COLO668 (cell line): ENCODE results near the gene CLEC16A.
A peak's percentile ranks its signal among the peaks of the same experiment; 100 is the strongest.

Experiments used
- DNase-seq: peaks from one replicate; lab custom pipeline; 2025; ENCODE audit not compliant: unreplicated experiment; lab: John Stamatoyannopoulos, UW

Gene CLEC16A

DNA sequence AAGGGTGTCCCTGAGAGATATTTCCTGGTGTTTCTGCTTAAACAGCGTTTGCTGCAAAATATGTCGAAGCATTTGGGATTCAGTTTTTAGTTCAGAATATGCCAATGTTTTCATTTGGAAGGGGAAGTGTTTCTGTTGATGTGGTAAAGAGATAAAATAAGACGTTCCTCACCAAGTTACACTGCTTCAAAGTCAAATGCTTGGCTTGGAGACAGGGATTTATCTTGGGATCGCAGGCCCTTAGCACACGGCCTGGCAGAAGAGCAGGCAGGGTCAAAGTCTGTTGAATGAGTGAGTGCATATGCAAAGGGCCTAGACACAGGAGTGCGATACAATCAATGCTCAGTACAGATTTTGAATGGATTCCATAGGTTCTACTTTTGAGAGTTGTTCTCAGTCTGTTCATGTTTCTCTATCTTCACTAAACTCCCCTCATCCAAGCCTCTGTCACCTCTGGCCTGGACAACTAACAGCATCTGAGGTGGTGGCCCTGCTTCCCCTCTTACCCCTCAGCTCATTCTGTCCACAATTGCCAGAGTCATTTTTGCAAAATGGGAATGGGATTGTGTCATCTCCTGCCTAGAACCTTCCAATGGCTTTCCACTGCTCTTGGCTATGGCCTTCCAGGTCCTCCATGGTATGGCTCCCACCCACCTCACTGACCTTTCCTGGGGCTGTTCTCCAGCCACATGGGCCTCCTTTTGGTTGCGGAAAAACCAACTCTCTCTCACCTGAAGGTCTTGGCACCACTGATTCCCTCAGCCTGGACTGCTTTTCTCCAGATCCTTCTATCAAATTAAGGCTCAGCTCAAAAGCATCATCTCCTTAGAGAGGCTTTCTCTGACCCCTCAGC, 5.3 kb upstream of the CLEC16A start:
- no peak for DNase-seq

- DNase-seq, result no peak
These were observed 4.6 kb upstream of the CLEC16A start for GRCh38 chr16:10939649-10940234.

DNA sequence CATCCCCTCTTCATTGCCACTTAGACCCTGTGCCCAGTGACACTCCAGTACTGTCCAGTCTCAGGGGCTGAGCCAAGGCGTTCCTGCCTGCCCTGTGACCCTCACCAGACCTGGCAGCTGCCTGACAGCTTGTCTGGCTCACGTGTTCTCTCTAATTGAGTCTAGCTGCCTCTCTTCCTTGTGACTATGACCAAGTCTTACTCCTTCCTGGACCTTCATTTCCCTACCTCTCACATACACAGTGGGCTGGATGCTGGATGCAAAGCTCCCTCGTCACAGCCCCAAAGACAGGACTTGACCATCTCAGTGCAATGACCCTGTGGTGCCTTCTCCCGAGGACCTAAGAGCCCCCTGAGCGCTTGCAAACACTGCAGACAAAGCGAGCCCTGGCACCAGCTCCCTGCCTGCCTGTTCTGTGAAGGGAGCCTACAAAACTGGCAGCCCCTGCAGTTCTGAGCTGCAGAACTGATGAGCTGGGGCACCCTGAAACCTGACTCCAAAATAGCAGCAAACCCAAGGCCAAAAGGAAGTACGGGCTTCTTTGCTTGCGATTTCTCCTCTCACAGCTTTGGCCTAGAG, 3.8 kb upstream of the CLEC16A start:
- DNase-seq, result peak; percentile 5

- peak; percentile 11 for DNase-seq
These were observed 3.0 kb upstream of the CLEC16A start for GRCh38 chr16:10941127-10941933.

DNA sequence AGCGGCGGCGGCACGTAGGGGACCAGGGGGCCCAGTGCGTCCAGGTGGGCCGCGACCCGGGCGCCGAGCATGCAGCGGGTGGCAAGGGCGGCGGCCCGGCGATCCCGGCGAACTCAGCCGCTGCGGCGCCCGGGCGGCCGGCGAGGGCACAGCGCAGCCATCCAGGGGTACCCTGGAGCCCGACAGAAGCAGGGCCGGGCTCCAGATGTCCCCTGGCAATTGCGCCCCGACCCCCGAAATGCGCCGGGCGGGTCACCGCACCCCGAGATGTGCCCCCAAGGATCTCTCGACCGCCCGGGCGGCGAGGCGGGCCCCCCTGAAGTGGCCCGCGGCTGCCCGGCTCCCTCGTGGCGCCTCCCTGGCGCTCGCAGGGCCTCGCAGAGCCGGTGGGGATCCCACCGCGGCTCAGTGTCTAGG, 2.4 kb upstream of the CLEC16A start:
- peak; percentile 30 for DNase-seq

DNA sequence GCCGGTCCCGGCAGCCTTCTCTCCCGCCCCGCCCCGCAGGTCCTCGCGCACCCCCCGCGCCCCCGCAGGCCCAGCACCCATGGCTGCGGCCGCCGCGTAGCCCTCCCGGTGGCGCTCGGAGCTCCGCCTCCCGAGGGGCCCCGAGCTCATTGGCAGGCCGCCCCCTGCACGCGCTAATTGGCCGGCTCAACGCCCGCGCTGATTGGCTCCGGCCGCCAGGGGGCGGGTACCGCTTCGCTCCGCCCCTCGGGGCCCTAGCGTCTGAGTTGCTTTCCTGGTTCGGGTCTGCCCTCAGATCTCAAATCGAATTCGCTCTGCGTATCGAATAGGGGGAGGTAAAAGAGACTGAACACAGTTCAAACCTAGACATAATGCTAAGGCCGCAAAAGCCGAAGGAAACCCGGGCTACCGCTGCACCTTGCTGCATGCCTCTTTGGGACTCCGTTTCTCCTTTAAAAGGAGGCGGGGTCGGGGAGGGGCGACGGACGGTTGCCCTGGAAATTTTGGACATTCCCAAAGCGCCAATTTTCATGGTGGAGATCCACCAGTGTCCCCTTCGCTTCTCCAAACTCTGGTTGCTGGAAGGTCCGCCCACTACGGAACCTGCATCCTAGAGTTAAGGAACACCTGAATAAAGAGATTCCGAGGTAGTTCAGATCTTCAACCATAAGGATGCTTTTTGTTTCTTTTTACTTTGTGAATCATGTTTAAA, 1.9 kb upstream of the CLEC16A start, which contains the start of gene DEXI:
TSS of gene DEXI (minus strand) at position 117 of the 712 bp plus-strand sequence. CDS start 463 bp downstream, outside the sequence.
- peak; percentile 94 for DNase-seq

- no peak for DNase-seq
These were observed 1.4 kb upstream of the CLEC16A start for GRCh38 chr16:10943064-10943353.

GRCh38 chr16:10945065-10945787, 862 bp downstream of the CLEC16A start:
- DNase-seq, result no peak

DNA sequence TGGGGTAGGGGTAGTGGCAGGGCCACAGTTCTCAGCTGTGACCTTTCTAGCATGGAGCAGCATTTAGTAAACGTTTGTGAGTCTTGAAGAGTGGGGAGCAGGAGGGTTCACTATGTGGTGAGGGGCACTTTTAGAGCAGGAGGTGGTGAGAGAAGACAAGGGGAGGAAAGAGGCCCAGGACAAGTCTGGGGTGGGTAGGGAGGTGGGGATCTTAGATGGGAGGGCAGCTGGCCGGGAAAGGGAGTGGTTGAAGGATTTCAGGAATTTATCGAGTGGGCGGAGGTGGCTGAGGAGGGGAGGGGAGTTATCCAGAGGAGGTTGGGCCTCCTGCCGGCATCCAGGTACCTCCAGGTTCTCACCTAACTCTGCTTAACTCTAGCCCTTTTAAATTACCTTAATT, 1.9 kb downstream of the CLEC16A start:
- no peak for DNase-seq

DNA sequence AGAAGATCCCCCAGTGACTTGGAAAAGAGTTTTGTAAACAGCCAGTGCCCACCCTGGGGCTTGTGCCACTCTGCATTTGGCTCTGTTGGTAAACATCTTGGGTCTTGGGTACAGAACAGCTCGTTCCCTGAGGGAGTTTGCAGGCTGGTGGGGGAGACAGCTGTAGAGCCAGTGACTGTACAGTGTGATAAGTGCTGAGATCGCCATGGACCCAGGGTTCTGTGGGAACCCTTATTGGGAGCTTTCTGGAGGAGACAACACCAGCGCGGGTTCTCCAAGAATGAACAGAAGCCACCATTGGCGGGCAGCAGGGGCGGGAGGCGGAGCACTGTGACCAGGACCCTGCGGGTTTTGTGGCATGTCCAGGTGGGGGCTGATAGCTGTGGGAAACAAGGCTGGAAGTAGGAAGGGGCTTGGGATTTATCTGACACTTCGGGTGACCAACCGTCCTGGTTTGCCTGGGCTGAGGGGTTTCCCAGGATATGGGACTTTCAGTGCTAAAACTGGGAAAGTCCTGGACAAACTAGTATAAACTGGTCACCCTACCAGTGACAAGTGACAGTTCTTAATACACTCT, 2.9 kb downstream of the CLEC16A start:
- no peak for DNase-seq

- DNase-seq, result no peak
These were observed 5.1 kb downstream of the CLEC16A start for GRCh38 chr16:10949424-10949970.

GRCh38 chr16:10950393-10950792, 6.0 kb downstream of the CLEC16A start:
- DNase-seq, result no peak

DNA sequence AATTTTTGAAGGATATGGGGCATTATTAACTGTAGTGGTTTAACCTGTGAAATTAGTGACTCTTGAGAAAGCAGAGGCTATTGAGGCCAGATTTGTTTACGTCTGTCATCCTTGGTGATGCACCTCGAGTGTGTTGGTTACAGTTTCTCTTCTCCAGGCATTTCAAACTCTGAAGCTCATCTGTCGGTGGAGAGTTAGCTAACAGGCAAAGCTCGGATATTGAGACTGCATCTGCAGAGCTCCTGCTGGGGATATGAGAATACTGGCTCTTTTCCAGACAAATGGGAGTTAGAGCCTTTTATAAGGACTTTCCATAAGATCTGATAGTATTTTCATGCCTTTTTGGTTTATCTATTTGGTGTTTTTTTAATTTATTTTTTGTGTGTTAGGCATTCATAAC, 6.7 kb downstream of the CLEC16A start:
- DNase-seq, result no peak

DNA sequence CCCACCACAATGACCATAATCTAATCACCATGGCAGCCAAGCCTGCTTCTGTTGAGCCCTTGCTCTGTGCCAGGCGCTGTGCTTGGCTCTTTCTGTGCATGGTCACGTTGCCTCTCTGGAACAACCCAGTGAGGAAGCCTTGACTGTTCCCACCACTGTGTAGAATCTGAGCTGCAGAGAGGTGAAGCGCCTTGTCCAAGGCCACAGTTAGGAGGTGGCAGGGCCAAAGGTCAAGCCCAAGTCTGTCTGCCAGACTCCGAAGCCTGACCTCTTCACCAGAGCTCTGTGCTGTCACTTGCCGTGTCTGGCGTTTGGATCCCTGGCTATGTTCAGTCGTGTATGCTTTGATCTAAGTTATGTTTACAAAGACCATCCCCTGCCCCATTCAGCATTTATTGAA, 10.5 kb downstream of the CLEC16A start:
- DNase-seq, result no peak

- no peak for DNase-seq
These were observed 13.6 kb downstream of the CLEC16A start for GRCh38 chr16:10957771-10958482.

GRCh38 chr16:10959161-10959560, 14.8 kb downstream of the CLEC16A start:
- no peak for DNase-seq

- DNase-seq, result no peak
These were observed 16.9 kb downstream of the CLEC16A start for GRCh38 chr16:10961231-10961630.

DNA sequence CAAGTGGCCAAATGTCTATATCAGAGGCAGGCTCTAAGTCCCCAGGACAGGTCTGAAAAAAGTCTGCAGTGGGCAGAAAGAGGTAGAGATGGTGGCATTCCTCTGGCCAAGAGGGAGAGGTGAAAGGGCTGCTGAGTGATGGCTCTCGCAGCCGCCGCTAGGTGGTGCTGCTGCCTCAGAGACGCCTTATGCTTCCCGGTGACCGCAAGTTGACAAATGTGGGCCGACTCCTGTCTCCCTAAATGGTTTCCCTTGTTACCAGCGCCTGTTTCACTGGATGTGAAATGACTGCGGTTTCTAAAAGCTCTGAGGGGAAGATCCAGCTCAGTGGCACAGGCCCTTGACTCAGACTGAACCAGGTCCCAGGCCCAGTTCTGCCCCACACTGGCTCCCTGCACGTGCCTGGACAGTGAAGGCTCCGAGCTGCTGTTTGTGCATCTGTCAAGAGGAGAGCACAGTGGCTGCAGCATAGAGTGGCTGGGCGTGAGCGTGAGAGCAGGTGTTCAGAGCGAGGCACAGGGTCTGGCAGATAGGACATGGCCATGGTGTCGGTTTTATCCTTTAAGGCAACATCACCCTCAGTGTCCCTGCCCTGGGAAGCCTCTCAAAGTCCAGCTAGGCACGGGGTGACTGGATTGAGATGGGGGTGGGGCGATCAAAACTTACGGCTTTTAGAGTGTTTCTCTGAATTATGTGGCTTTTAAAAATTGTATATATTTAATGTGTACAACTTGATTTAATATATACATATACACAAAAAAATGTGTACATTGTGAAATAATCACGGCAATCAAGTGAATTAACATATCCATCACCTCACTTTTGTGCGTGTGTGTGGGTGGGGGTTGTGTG, 19.9 kb downstream of the CLEC16A start:
- DNase-seq, result peak; percentile 80
